HepG2 (cell line): ENCODE data around the gene QSER1. TPM values are rescaled to one million over a fixed set of nuclear protein-coding genes. Genes with fewer than 3 reads are reported as not detected.

Experiments
- ARNT2 ChIP-seq: sonication (generic); formaldehyde crosslinking; IDR thresholded peaks from 2 replicates; pipeline ENCODE4 v1.8.0; 2022; ENCODE audit warnings: mild to moderate bottlenecking, low read depth, missing genetic modification reagents, moderate library complexity
- CBFB ChIP-seq: sonication (generic); formaldehyde crosslinking; IDR thresholded peaks from 2 replicates; pipeline ENCODE4 v1.4.0; 2020; ENCODE audit warnings: missing genetic modification reagents
- CENPT ChIP-seq: sonication (generic); formaldehyde crosslinking; IDR thresholded peaks from 2 replicates; pipeline ENCODE4 v1.8.0; 2022; ENCODE audit warnings: low read depth, mild to moderate bottlenecking, moderate library complexity, missing genetic modification reagents
- EEA1 ChIP-seq: sonication (generic); formaldehyde crosslinking; IDR thresholded peaks from 2 replicates; pipeline ENCODE4 v1.5.1; 2020; ENCODE audit warnings: mild to moderate bottlenecking, missing genetic modification reagents, borderline replicate concordance
- HDAC2 ChIP-seq: sonication (generic); formaldehyde crosslinking; IDR thresholded peaks from 2 replicates; pipeline ENCODE4 v1.4.0; 2020; ENCODE audit warnings: missing genetic modification reagents
- IKZF1 ChIP-seq: fragments of 450-650 bp; IDR thresholded peaks from 2 replicates; pipeline ENCODE4 v1.7.1; 2016
- KLF13 ChIP-seq: sonication (generic); formaldehyde crosslinking; IDR thresholded peaks from 2 replicates; pipeline ENCODE4 v1.4.0; 2020; ENCODE audit warnings: mild to moderate bottlenecking, missing genetic modification reagents
- SKI ChIP-seq: fragments of 450-650 bp; IDR thresholded peaks from one replicate; pipeline ENCODE4 v1.6.1; 2018; ENCODE audit warnings: mild to moderate bottlenecking; ENCODE audit not compliant: partially characterized antibody
- SPEN ChIP-seq: sonication (generic); formaldehyde crosslinking; IDR thresholded peaks from 2 replicates; pipeline ENCODE4 v1.5.1; 2020; ENCODE audit warnings: low read depth, mild to moderate bottlenecking, missing genetic modification reagents
- THAP7 ChIP-seq: sonication (generic); formaldehyde crosslinking; IDR thresholded peaks from 2 replicates; pipeline ENCODE4 v1.8.1; 2023; ENCODE audit warnings: mild to moderate bottlenecking, missing genetic modification reagents
- ZFP82 ChIP-seq: sonication (generic); formaldehyde crosslinking; IDR thresholded peaks from 2 replicates; pipeline ENCODE4 v1.5.1; 2020; ENCODE audit warnings: mild to moderate bottlenecking, missing genetic modification reagents, borderline replicate concordance
- ZNF17 ChIP-seq: sonication (generic); formaldehyde crosslinking; IDR thresholded peaks from 2 replicates; pipeline ENCODE4 v1.5.0; 2020; ENCODE audit warnings: mild to moderate bottlenecking, missing genetic modification reagents
- ZNF432 ChIP-seq: sonication (generic); formaldehyde crosslinking; IDR thresholded peaks from 2 replicates; pipeline ENCODE4 v1.5.0; 2020; ENCODE audit warnings: missing genetic modification reagents, mild to moderate bottlenecking, borderline replicate concordance
- ZNF547 ChIP-seq: sonication (generic); formaldehyde crosslinking; IDR thresholded peaks from 2 replicates; pipeline ENCODE4 v1.5.1; 2020; ENCODE audit warnings: mild to moderate bottlenecking, missing genetic modification reagents
- ZNF703 ChIP-seq: sonication (generic); formaldehyde crosslinking; IDR thresholded peaks from 2 replicates; pipeline ENCODE4 v1.5.1; 2020; ENCODE audit warnings: missing genetic modification reagents, mild to moderate bottlenecking, moderate library complexity, borderline replicate concordance
- ZNF816 ChIP-seq: sonication (generic); formaldehyde crosslinking; IDR thresholded peaks from 2 replicates; pipeline ENCODE4 v1.8.0; 2022; ENCODE audit warnings: missing genetic modification reagents, mild to moderate bottlenecking, borderline replicate concordance
- ZNF83 ChIP-seq: sonication (generic); formaldehyde crosslinking; IDR thresholded peaks from 2 replicates; pipeline ENCODE4 v1.4.0; 2020; ENCODE audit warnings: missing genetic modification reagents, mild to moderate bottlenecking, borderline replicate concordance
- polyA plus RNA-seq, 8 experiments: library from polyadenylated mRNA; depleted of rRNA in 3 of 8; stranded (reverse) in 7 of 8; unstranded in 1 of 8; fragments of >200 nt; fragmentation: Illumina TruSeq in 4 of 8; extraction: Trizol in 4 of 8; gene quantifications; 2 replicates each; pipeline versions ENCODE4 v1.2.1 to v1.2.3, GENCODE V29; 2011 to 2016; ENCODE audit warnings: low read depth in 4 of 8, missing spikeins in 1 of 8, mixed read lengths in 1 of 8; ENCODE audit not compliant: insufficient read depth in 1 of 8
- total RNA-seq, 5 experiments: library from RNA; depleted of rRNA; stranded (reverse); fragments of >200 nt; fragmentation: Illumina TruSeq; extraction: Trizol; gene quantifications; 2 replicates each; pipeline ENCODE4 v1.2.3, GENCODE V29; 2016; ENCODE audit warnings: low read depth in 1 of 5
- TF ChIP-seq, protein P1 (sequence below): sonication (generic); formaldehyde crosslinking; IDR thresholded peaks from 2 replicates; pipeline ENCODE4 v1.5.0; 2020; ENCODE audit warnings: mild to moderate bottlenecking, missing genetic modification reagents, borderline replicate concordance
- TF ChIP-seq, protein P2 (sequence below): sonication (generic); formaldehyde crosslinking; IDR thresholded peaks from 2 replicates; pipeline ENCODE4 v1.5.1; 2020; ENCODE audit warnings: mild to moderate bottlenecking, missing genetic modification reagents
- TF ChIP-seq, protein P3 (sequence below): sonication (generic); formaldehyde crosslinking; IDR thresholded peaks from 2 replicates; pipeline ENCODE4 v1.4.0; 2020; ENCODE audit warnings: mild to moderate bottlenecking, missing genetic modification reagents

The QSER1 gene
- total and polyA plus RNA-seq, 2 of the 13 experiments (the other 11 are each of a cell fraction or from before 2014, with no cell fraction given) = 8.9 to 17.3 TPM

DNA sequence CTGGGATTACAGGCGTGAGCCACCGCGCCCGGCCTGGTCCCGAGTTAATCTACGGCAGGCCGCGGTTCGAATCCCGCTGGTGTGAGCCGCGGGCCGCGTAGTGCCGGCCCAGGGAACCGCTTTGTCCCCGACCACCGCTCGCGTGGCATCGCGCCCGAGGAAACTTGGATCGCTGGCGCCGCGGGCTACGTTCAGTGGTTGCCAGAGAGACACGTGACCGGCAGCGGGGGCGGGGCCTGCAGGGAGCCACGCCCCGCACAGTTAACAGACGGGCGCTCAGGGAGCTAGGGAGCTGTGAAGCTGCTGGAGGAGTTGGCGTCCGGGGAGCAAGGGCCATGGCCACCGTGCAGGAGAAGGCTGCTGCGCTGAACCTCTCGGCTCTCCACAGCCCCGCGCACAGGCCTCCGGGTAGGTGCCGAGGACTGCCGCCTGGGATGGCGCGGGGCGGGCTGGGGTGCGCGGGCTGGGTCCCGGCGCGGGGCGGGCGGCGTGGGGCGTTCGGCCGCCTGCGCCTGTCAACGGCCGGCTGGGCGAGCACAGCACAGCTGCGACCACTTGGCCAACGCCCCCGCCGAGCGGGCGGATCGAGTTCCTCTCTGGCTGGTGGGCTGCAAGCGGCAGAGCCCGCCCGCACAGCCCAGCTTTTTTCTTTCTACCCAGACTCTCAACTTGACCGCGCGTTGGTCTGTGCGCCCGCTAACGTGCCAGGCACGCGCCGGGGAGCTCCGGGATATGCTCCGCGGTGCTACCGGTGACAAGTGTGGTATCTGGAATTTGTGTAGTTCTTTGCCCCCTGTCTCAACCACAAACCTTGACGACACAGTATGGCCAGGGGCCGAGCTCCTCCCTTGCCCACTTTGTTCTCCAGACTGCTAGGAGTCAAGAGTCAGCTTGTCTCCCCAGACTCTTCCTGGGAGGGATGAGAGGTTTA lies 123.3 kb downstream of the QSER1 start, which contains the start of gene DEPDC7 (continued):
- TF ChIP-seq, protein P1, sequence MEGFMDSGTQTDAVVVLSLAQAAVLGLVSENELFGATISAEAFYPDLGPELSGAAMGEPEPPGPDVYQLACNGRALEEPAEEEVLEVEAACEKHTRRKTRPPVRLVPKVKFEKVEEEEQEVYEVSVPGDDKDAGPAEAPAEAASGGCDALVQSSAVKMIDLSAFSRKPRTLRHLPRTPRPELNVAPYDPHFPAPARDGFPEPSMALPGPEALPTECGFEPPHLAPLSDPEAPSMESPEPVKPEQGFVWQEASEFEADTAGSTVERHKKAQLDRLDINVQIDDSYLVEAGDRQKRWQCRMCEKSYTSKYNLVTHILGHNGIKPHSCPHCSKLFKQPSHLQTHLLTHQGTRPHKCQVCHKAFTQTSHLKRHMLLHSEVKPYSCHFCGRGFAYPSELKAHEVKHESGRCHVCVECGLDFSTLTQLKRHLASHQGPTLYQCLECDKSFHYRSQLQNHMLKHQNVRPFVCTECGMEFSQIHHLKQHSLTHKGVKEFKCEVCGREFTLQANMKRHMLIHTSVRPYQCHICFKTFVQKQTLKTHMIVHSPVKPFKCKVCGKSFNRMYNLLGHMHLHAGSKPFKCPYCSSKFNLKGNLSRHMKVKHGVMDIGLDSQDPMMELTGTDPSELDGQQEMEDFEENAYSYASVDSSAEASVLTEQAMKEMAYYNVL = peak; percentile 52
- TF ChIP-seq, protein P2, sequence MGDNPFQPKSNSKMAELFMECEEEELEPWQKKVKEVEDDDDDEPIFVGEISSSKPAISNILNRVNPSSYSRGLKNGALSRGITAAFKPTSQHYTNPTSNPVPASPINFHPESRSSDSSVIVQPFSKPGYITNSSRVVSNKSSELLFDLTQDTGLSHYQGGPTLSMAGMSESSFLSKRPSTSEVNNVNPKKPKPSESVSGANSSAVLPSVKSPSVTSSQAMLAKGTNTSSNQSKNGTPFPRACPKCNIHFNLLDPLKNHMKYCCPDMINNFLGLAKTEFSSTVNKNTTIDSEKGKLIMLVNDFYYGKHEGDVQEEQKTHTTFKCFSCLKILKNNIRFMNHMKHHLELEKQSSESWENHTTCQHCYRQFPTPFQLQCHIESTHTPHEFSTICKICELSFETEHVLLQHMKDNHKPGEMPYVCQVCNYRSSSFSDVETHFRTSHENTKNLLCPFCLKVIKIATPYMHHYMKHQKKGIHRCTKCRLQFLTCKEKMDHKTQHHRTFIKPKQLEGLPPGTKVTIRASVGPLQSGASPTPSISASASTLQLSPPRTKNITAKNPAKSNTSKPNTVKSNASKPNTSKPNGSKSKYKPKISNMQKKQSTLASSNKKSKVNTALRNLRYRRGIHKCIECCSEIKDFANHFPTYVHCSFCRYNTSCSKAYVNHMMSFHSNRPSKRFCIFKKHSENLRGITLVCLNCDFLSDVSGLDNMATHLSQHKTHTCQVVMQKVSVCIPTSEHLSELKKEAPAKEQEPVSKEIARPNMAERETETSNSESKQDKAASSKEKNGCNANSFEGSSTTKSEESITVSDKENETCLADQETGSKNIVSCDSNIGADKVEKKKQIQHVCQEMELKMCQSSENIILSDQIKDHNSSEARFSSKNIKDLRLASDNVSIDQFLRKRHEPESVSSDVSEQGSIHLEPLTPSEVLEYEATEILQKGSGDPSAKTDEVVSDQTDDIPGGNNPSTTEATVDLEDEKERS (CRISPR knock-in tag) = peak; percentile 52; the same call in 1 of the 2 replicates
- TF ChIP-seq EEA1 = no peak; the same call in 1 of the 2 replicates
- no peak for TF ChIP-seq ZNF432 (CRISPR knock-in tag)
- TF ChIP-seq IKZF1 = no peak
- TF ChIP-seq ZNF816 (CRISPR knock-in tag) = peak; percentile 89; the same call in 1 of the 2 replicates
- no peak for TF ChIP-seq ZNF703 (CRISPR knock-in tag)
- TF ChIP-seq HDAC2 (CRISPR knock-in tag) = peak; percentile 49
- 0 out of 2 replicates have a peak, but pooled peaks have one; percentile 36 for TF ChIP-seq CBFB (CRISPR knock-in tag)
- TF ChIP-seq, protein P3, sequence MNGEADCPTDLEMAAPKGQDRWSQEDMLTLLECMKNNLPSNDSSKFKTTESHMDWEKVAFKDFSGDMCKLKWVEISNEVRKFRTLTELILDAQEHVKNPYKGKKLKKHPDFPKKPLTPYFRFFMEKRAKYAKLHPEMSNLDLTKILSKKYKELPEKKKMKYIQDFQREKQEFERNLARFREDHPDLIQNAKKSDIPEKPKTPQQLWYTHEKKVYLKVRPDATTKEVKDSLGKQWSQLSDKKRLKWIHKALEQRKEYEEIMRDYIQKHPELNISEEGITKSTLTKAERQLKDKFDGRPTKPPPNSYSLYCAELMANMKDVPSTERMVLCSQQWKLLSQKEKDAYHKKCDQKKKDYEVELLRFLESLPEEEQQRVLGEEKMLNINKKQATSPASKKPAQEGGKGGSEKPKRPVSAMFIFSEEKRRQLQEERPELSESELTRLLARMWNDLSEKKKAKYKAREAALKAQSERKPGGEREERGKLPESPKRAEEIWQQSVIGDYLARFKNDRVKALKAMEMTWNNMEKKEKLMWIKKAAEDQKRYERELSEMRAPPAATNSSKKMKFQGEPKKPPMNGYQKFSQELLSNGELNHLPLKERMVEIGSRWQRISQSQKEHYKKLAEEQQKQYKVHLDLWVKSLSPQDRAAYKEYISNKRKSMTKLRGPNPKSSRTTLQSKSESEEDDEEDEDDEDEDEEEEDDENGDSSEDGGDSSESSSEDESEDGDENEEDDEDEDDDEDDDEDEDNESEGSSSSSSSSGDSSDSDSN (CRISPR knock-in tag) = peak; percentile 77
- no peak for TF ChIP-seq KLF13 (CRISPR knock-in tag)
- TF ChIP-seq ZNF83 (CRISPR knock-in tag) = no peak
- peak; percentile 34 for TF ChIP-seq ZFP82
- TF ChIP-seq ZNF17 (CRISPR knock-in tag) = no peak
- 0 out of 2 replicates have a peak, but pooled peaks have one; percentile 66 for TF ChIP-seq ARNT2 (CRISPR knock-in tag)
- TF ChIP-seq SPEN (CRISPR knock-in tag) = peak; percentile 66; the same call in 1 of the 2 replicates
- no peak for TF ChIP-seq SKI
- no peak; the same call in none of the 2 replicates for TF ChIP-seq ZNF547 (CRISPR knock-in tag)
- TF ChIP-seq THAP7 (CRISPR knock-in tag) = peak; percentile 83
- TF ChIP-seq CENPT (CRISPR knock-in tag) = no peak; the same call in 1 of the 2 replicates
